ENCODE results near the gene CADM3.

Gene CADM3

GRCh38 chr1:159171254-159171687 lies at the start of gene CADM3:
Gene CADM3, plus strand, starts transcription at chr1:159171615. Its CDS starts 151 bp downstream, at chr1:159171766.
- no peak for DNase-seq

GRCh38 chr1:159122005-159122621 lies 49.3 kb upstream of the CADM3 start:
- DNase-seq: no peak

- no peak for DNase-seq
Measured at GRCh38 chr1:159123587-159123986, 47.8 kb upstream of the CADM3 start.

- DNase-seq: peak; percentile 22 to 70
Measured at GRCh38 chr1:159132271-159132881, 39.0 kb upstream of the CADM3 start.

- no peak for DNase-seq
Measured at GRCh38 chr1:159140474-159140873, 30.9 kb upstream of the CADM3 start.

- DNase-seq: no peak
Measured at GRCh38 chr1:159141584-159142390, 29.6 kb upstream of the CADM3 start.

- no peak for DNase-seq
Measured at GRCh38 chr1:159142391-159142663, 29.1 kb upstream of the CADM3 start.

- DNase-seq: no peak
Measured at GRCh38 chr1:159142726-159143510, 28.5 kb upstream of the CADM3 start.

- DNase-seq: no peak
Measured at GRCh38 chr1:159144571-159144970, 26.8 kb upstream of the CADM3 start.

GRCh38 chr1:159146980-159147379 lies 24.4 kb upstream of the CADM3 start:
- DNase-seq: no peak

GRCh38 chr1:159152031-159152430 lies 19.4 kb upstream of the CADM3 start:
- no peak for DNase-seq

GRCh38 chr1:159161001-159161718 lies 10.3 kb upstream of the CADM3 start:
- DNase-seq: peak; percentile 44 to 61

GRCh38 chr1:159161719-159162026 lies 9.7 kb upstream of the CADM3 start:
- no peak for DNase-seq

- DNase-seq: no peak
Measured at GRCh38 chr1:159162516-159163265, 8.7 kb upstream of the CADM3 start.

- DNase-seq: no peak
Measured at GRCh38 chr1:159163614-159164228, 7.7 kb upstream of the CADM3 start.

GRCh38 chr1:159168043-159168442 lies 3.4 kb upstream of the CADM3 start:
- no peak for DNase-seq

GRCh38 chr1:159170639-159171038 lies 776 bp upstream of the CADM3 start:
- DNase-seq: no peak

GRCh38 chr1:159171688-159172501 lies 480 bp downstream of the CADM3 start:
- no peak for DNase-seq

GRCh38 chr1:159172614-159173291 lies 1.3 kb downstream of the CADM3 start:
- DNase-seq: no peak

GRCh38 chr1:159173320-159173719 lies 1.9 kb downstream of the CADM3 start:
- no peak for DNase-seq
